PC-9 (cell line): ENCODE data around the gene NDUFB11.

Experiments
- CTCF ChIP-seq: fragments of 200-600 bp; sonication (generic); conservative IDR thresholded peaks from 2 replicates; pipeline ENCODE4 v1.6.1; 2017; ENCODE audit warnings: mixed run types, antibody characterized with exemption, mild to moderate bottlenecking, moderate library complexity
- EZH2 ChIP-seq: fragments of 200-600 bp; sonication (generic); IDR thresholded peaks from 2 replicates; pipeline ENCODE4 v1.8.0; 2017; ENCODE audit warnings: antibody characterized with exemption, low read depth

DNA sequence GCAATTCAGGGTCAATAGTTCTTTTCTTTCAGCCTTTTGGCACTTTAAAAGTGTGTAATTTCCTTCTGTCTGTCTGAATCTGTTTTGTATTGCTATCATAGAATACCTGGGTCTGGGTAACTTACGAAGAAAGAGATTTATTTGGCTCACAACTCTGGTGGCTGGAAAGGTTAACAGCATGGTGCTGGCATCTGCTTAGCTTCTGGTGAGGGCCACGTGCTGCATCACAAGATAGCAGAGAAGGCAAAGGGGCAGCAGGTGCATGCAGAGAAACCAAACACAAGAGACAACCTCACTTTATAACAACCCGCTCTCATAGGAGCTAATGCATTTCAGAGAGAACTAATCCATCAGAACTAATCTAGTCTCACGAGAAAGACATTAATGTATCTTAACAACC is 47.5 kb downstream of the NDUFB11 start:
- TF ChIP-seq CTCF (no peak), EZH2 (no peak)
